Osteoblast (primary cell): ENCODE data around the gene ADGRV1. TPM values are rescaled to one million over a fixed set of nuclear protein-coding genes. Genes with fewer than 3 reads are reported as not detected.

ENCODE experiments used
- DNase-seq: peaks from one replicate; pipeline ENCODE4 v3.0.0; 2011; ENCODE audit warnings: low spot score, mixed read lengths; ENCODE audit not compliant: insufficient read length; ENCODE audit errors: missing footprints
- H2AFZ ChIP-seq: 2 replicates; pipeline ENCODE4 v1.6.0; 2011; ENCODE audit warnings: mild to moderate bottlenecking, low read length
- H3K27ac ChIP-seq: 2 replicates; pipeline ENCODE4 v1.5.1; 2011; ENCODE audit warnings: mild to moderate bottlenecking, low read depth, low read length, moderate library complexity
- H3K27me3 ChIP-seq: 2 replicates; pipeline ENCODE4 v1.6.0; 2012; ENCODE audit warnings: mild to moderate bottlenecking, control low read depth, inconsistent platforms, low read length, moderate library complexity; ENCODE audit not compliant: insufficient read depth
- H3K36me3 ChIP-seq: 2 replicates; pipeline ENCODE4 v1.5.1; 2011; ENCODE audit warnings: mild to moderate bottlenecking, low read length, control low read depth, moderate library complexity; ENCODE audit not compliant: insufficient read depth
- H3K4me1 ChIP-seq: 2 replicates; pipeline ENCODE4 v1.5.1; 2011; ENCODE audit warnings: mild to moderate bottlenecking, low read length, control low read depth, moderate library complexity; ENCODE audit not compliant: insufficient read depth
- H3K4me2 ChIP-seq: 2 replicates; pipeline ENCODE4 v1.6.0; 2011; ENCODE audit warnings: mild to moderate bottlenecking, low read length; ENCODE audit not compliant: insufficient read depth
- H3K4me3 ChIP-seq: fragments of 200-600 bp; sonication (generic); 3 replicates; pipeline ENCODE4 v1.5.1; 2012; ENCODE audit warnings: mild to moderate bottlenecking, low read length, inconsistent platforms; ENCODE audit not compliant: insufficient read depth
- H3K79me2 ChIP-seq: 2 replicates; pipeline ENCODE4 v1.6.0; 2012; ENCODE audit warnings: mild to moderate bottlenecking, low read length, control low read depth, inconsistent platforms; ENCODE audit not compliant: insufficient read depth
- H3K9me3 ChIP-seq: 2 replicates; pipeline ENCODE4 v1.5.1; 2011; ENCODE audit warnings: low read depth, low read length, control low read depth
- H4K20me1 ChIP-seq: 2 replicates; pipeline ENCODE4 v1.6.0; 2012; ENCODE audit warnings: mild to moderate bottlenecking, low read length, control low read depth; ENCODE audit not compliant: insufficient read depth
- CTCF ChIP-seq: IDR thresholded peaks from 2 replicates; pipeline ENCODE4 v1.5.1; 2011; ENCODE audit warnings: mild to moderate bottlenecking, low read depth, low read length, moderate library complexity; ENCODE audit errors: extremely low read depth
- total RNA-seq: library from RNA; depleted of rRNA; stranded (reverse); fragments of >200 nt; gene quantifications from 2 replicates; pipeline ENCODE4 v1.2.3, GENCODE V29; 2012

The ADGRV1 gene
- total RNA-seq, 1 donor: under 0.01 TPM

DNA sequence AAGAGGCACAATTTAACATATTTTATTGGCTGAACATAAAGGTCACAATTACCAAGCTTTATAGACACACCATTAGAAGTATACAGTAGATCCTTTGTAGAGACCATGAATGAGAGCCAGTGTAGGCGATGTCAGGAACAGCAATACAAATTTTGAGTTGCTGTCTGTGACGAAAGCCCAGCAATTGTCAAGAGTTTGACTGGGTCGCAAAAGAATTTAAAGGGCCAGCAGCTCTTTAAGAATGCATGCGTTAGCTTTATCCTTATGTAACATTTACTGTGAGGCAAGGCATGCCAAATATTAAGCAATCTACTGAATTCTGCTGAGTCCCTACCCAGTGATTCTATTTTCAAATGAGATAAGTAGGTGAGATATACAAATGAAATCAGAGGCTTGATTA lies 587.6 kb downstream of the ADGRV1 start:
- Histone ChIP-seq H3K9me3 (no peaks in the 10 kb centered on the region), H3K27ac (no peak overlapping the region), H3K4me2 (no peak overlapping the region), H3K79me2 (no peaks in the 10 kb centered on the region), H3K4me1 (peaks cover 4% of the 10 kb centered on the region), H4K20me1 (no peaks in the 10 kb centered on the region), H2AFZ (peak overlapping the region; percentile 7), H3K27me3 (no peaks in the 10 kb centered on the region), H3K36me3 (no peaks in the 10 kb centered on the region), H3K4me3 (no peak overlapping the region)
- no peak for DNase-seq
- no peak for TF ChIP-seq CTCF

GRCh38 chr5:91146905-91147600 lies 588.5 kb downstream of the ADGRV1 start:
- Histone ChIP-seq H3K36me3 (no peaks in the 10 kb centered on the region), H2AFZ (no peak overlapping the region), H4K20me1 (no peaks in the 10 kb centered on the region), H3K4me1 (peaks cover 10% of the 10 kb centered on the region), H3K4me2 (no peak overlapping the region), H3K9me3 (no peaks in the 10 kb centered on the region), H3K27ac (no peak overlapping the region), H3K27me3 (no peaks in the 10 kb centered on the region), H3K4me3 (no peak overlapping the region), H3K79me2 (no peaks in the 10 kb centered on the region)
- DNase-seq: no peak
- no peak for TF ChIP-seq CTCF

DNA sequence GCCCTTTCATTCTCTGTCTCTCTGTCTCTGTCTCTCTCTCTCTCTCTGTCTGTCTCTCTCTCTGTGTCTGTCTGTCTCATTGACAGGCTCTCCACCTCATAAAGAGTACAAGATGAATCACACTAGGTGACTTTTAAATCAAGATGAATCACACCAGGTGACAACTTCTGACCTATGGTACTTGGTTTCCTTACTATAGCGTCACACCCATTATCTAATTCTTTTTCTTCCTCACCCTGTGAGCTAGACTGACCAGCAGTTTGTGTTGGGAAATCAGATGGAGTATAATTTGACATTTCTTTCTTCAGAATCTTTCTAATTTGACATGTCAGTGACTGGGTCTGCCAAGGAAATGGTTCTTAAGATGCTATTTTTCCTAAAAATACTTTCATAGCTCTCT lies 591.6 kb downstream of the ADGRV1 start:
- H3K27me3 ChIP-seq: no peaks in the 10 kb centered on the region
- DNase-seq: no peak
- no peak for TF ChIP-seq CTCF

DNA sequence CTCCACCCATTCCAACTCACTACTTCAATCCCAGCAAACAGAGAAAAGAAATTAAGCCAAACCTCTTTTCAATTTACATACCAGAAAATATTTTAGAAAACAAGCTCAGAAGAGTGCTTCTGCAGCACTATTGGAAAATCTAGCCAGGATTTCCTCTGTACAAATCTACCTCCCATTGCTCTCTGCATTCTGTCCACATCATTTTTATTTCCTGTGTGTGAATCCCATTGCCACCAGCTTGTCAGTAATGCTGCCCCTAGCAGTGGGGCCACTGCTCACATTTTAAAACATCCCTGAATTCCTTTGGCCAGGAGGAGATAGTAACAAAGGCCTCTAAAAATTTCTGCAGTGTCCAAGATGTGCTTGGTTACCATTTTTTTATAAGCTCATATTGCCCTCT lies 592.0 kb downstream of the ADGRV1 start:
- H3K27me3 ChIP-seq: no peaks in the 10 kb centered on the region
- no peak overlapping the region for H2AFZ ChIP-seq

More for the DNA sequence above, 591.6 kb downstream of the ADGRV1 start:
- H3K79me2 ChIP-seq: no peaks in the 10 kb centered on the region
- H4K20me1 ChIP-seq: no peaks in the 10 kb centered on the region
- H3K4me1 ChIP-seq: peaks cover 11% of the 10 kb centered on the region
- no peak overlapping the region for H2AFZ ChIP-seq
- no peak overlapping the region for H3K4me3 ChIP-seq
- no peak overlapping the region for H3K4me2 ChIP-seq
- no peaks in the 10 kb centered on the region for H3K36me3 ChIP-seq
- H3K27ac ChIP-seq: no peak overlapping the region
- no peaks in the 10 kb centered on the region for H3K9me3 ChIP-seq

More for the DNA sequence above, 592.0 kb downstream of the ADGRV1 start:
- Histone ChIP-seq H4K20me1 (no peaks in the 10 kb centered on the region), H3K9me3 (no peaks in the 10 kb centered on the region), H3K4me3 (no peak overlapping the region), H3K4me2 (no peak overlapping the region), H3K79me2 (no peaks in the 10 kb centered on the region), H3K27ac (no peak overlapping the region), H3K36me3 (no peaks in the 10 kb centered on the region), H3K4me1 (peaks cover 11% of the 10 kb centered on the region)
- no peak for TF ChIP-seq CTCF
- no peak for DNase-seq
